CD4-positive, alpha-beta T cell (primary cell): ENCODE measurements around the gene LDLRAD4. TPM values are rescaled to one million over a fixed set of nuclear protein-coding genes. Genes with fewer than 3 reads are reported as not detected.
A peak's percentile ranks its signal among the peaks of the same experiment; 100 is the strongest.

Source experiments
- ATAC-seq: fragments of 200-7000 bp; cut with Tn5 transposase; one replicate; pipeline ENCODE4 v1.10.0; 2022; ENCODE audit warnings: mild to moderate bottlenecking; ENCODE audit not compliant: poor library complexity
- CTCF ChIA-PET: fragments of 350-600 bp; sonication (Branson Sonifier 250); formaldehyde crosslinking; loops from one replicate; lab custom pipeline; 2021; ENCODE audit warnings: antibody characterized with exemption, inconsistent platforms; lab: Charles Lee
- POLR2A ChIA-PET: fragments of 350-600 bp; sonication (Branson Sonifier 250); formaldehyde crosslinking; loops from one replicate; lab custom pipeline; 2021; ENCODE audit warnings: antibody characterized with exemption, inconsistent platforms; lab: Charles Lee
- DNase-seq, 14 experiments: peaks; one replicate each; pipeline ENCODE4 v3.0.0-alpha.2; 2013 to 2020; ENCODE audit warnings: mixed read lengths in 2 of 14
- H3K27ac ChIP-seq, 2 donors: one replicate each; pipeline versions ENCODE4 v1.5.1 to v1.7.0; 2013; ENCODE audit warnings: low read length in 2 of 2, low read depth in 1 of 2, mild to moderate bottlenecking in 1 of 2
- H3K27me3 ChIP-seq, 2 experiments: 1 replicate in 1 of 2; 2 replicates in 1 of 2; pipeline versions ENCODE4 v1.6.1 to v1.7.0; 2013; ENCODE audit warnings: low read length in 2 of 2, control low read depth in 1 of 2, mild to moderate bottlenecking in 1 of 2, moderate library complexity in 1 of 2; ENCODE audit not compliant: insufficient read depth in 2 of 2, control insufficient read depth in 1 of 2
- H3K36me3 ChIP-seq: one replicate; pipeline ENCODE4 v1.6.1; 2013; ENCODE audit warnings: low read length, control low read depth; ENCODE audit not compliant: insufficient read depth
- H3K4me1 ChIP-seq: one replicate; pipeline ENCODE4 v1.6.1; 2013; ENCODE audit warnings: low read length, control low read depth; ENCODE audit not compliant: insufficient read depth
- H3K4me3 ChIP-seq: one replicate; pipeline ENCODE4 v1.5.1; 2013; ENCODE audit warnings: mild to moderate bottlenecking, low read length, moderate library complexity
- H3K9me3 ChIP-seq, 2 experiments: 1 replicate in 1 of 2; 2 replicates in 1 of 2; pipeline versions ENCODE4 v1.6.1 to v1.7.0; 2013; ENCODE audit warnings: low read length in 2 of 2, mild to moderate bottlenecking in 2 of 2, control low read depth in 1 of 2, moderate library complexity in 1 of 2; ENCODE audit not compliant: control insufficient read depth in 1 of 2, insufficient read depth in 1 of 2
- H3K27ac Mint-ChIP-seq: one replicate; pipeline ENCODE4 v1.8.0; 2020; ENCODE audit warnings: mixed read lengths
- H3K27me3 Mint-ChIP-seq: one replicate; pipeline ENCODE4 v1.8.0; 2021; ENCODE audit warnings: mixed read lengths
- H3K36me3 Mint-ChIP-seq: one replicate; pipeline ENCODE4 v1.8.0; 2021; ENCODE audit warnings: low read depth, mixed read lengths
- H3K4me1 Mint-ChIP-seq: one replicate; pipeline ENCODE4 v1.8.0; 2021; ENCODE audit warnings: low read depth, mixed read lengths
- H3K4me3 Mint-ChIP-seq: one replicate; pipeline ENCODE4 v1.8.0; 2020; ENCODE audit warnings: mild to moderate bottlenecking, mixed read lengths
- H3K9me3 Mint-ChIP-seq: one replicate; pipeline ENCODE4 v1.8.0; 2020; ENCODE audit warnings: mixed read lengths
- intact Hi-C, 2 experiments: fragments of 100-400 bp; cut with DNase I in 1 of 2; cut with micrococcal nuclease in 1 of 2; formaldehyde crosslinking; loops; one replicate each; pipeline versions ENCODE4 v1.15.1 to v1.9.0; 2023 to 2025; cut with DNase I, micrococcal nuclease
- total RNA-seq, 174 experiments: library from RNA in 2 of 174; stranded (reverse) in 2 of 174; gene quantifications; one replicate each; pipeline ENCODE4 v1.2.3 and lab custom pipeline; 2021 to 2026
- TF ChIP-seq, protein P1 (sequence below): fragments of 200-600 bp; IDR thresholded peaks from one replicate; pipeline ENCODE4 v1.8.0; 2022; ENCODE audit warnings: antibody characterized with exemption, mild to moderate bottlenecking

LDLRAD4 gene
- total RNA-seq, 2 experiments from 2014 or later: 51.9 to 52.7 TPM

DNA sequence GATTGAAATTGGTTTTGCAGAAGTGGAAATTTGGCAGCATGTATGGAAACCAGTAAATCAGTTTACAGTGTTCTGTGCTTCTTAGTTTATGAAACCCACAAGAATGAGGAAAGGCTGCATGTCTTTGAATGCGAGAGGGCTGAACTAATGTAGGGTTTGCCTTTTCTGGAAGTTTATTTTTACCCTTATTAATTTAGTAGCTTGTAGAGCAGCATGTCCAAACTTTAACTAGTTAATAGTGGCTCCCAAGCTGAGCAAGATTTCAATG, 50.4 kb downstream of the LDLRAD4 start:
- POLR2A ChIA-PET: interaction anchor here (1.6 kb wide), 1 partner anchor 10 kb away, joined by 4 read pairs; no protein-coding TSS in a partner anchor
- Histone ChIP-seq H3K4me3 (no peak overlapping the region), H3K27ac (no peak overlapping the region), H3K4me1 (peaks cover 62% of the 10 kb centered on the region), H3K27me3 (no peaks in the 10 kb centered on the region), H3K9me3 (peaks cover 0 to 10% of the 10 kb centered on the region in 2 experiments), H3K36me3 (no peaks in the 10 kb centered on the region)
- intact Hi-C loops: loop anchor here in 1 of 2 experiments (5.0 kb wide), 1 partner anchor 168 kb away; no protein-coding TSS in a partner anchor
- H3K27me3 Mint-ChIP-seq: no peaks in the 10 kb centered on the region
- TF ChIP-seq, protein P1, sequence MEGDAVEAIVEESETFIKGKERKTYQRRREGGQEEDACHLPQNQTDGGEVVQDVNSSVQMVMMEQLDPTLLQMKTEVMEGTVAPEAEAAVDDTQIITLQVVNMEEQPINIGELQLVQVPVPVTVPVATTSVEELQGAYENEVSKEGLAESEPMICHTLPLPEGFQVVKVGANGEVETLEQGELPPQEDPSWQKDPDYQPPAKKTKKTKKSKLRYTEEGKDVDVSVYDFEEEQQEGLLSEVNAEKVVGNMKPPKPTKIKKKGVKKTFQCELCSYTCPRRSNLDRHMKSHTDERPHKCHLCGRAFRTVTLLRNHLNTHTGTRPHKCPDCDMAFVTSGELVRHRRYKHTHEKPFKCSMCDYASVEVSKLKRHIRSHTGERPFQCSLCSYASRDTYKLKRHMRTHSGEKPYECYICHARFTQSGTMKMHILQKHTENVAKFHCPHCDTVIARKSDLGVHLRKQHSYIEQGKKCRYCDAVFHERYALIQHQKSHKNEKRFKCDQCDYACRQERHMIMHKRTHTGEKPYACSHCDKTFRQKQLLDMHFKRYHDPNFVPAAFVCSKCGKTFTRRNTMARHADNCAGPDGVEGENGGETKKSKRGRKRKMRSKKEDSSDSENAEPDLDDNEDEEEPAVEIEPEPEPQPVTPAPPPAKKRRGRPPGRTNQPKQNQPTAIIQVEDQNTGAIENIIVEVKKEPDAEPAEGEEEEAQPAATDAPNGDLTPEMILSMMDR: no peak
- ATAC-seq (no peak), DNase-seq (no peak)
- CTCF ChIA-PET: interaction anchor here (0.9 kb wide), 1 partner anchor 20 kb away, joined by 3 read pairs; no protein-coding TSS in a partner anchor
- peak overlapping the region; percentile 3 for H3K27ac Mint-ChIP-seq
- no peak overlapping the region for H3K4me3 Mint-ChIP-seq
- H3K9me3 Mint-ChIP-seq: no peaks in the 10 kb centered on the region
- peaks cover 9% of the 10 kb centered on the region for H3K36me3 Mint-ChIP-seq
- peaks cover 79% of the 10 kb centered on the region for H3K4me1 Mint-ChIP-seq

DNA sequence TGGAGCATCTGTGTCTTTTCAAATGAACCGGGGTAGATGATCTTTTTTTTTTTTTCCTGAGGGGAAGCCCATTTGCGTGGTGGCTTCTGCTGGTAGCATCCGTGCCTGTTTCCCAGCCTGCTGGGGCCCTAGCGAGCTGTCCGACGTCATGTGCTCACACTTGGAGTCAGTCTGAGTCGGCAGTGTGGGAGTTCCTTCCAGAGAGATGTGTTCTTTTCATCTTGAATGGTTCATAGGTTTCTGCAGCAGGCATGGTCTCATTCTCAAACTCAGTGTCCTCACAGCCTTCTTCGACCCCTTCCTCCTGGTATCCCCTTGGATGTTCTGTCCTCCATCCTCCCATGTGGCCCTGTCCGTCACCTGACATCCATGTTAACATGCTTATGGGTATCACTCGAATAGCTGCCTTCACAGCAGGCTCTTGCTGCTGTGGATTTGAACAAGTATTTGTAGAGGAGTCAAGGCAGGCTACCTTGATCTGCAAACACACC, 51.0 kb downstream of the LDLRAD4 start:
- H3K27me3 ChIP-seq: no peaks in the 10 kb centered on the region
- H3K4me3 ChIP-seq: no peak overlapping the region
- DNase-seq (peak in 2 of 14 experiments; percentile 51), ATAC-seq (no peak)
- peaks cover 68% of the 10 kb centered on the region for H3K4me1 ChIP-seq
- CTCF ChIA-PET: interaction anchor here (0.9 kb wide), 1 partner anchor 21 kb away, joined by 3 read pairs; no protein-coding TSS in a partner anchor
- TF ChIP-seq, protein P1: no peak
- peaks cover 0 to 10% of the 10 kb centered on the region in 2 experiments for H3K9me3 ChIP-seq
- POLR2A ChIA-PET: interaction anchor here (1.6 kb wide), 1 partner anchor 10 kb away, joined by 4 read pairs; no protein-coding TSS in a partner anchor
- Mint-ChIP-seq H3K27me3 (no peaks in the 10 kb centered on the region), H3K36me3 (peaks cover 9% of the 10 kb centered on the region), H3K4me1 (peaks cover 85% of the 10 kb centered on the region), H3K9me3 (no peaks in the 10 kb centered on the region), H3K4me3 (peak overlapping the region; percentile 44), H3K27ac (peak overlapping the region; percentile 3)
- intact Hi-C loops: loop anchor here (5.0 kb wide), 3 partner anchors 52 to 168 kb away; partner anchors contain the start of gene LDLRAD4 (in 1 of the 2)
- no peaks in the 10 kb centered on the region for H3K36me3 ChIP-seq
- H3K27ac ChIP-seq: no peak overlapping the region

DNA sequence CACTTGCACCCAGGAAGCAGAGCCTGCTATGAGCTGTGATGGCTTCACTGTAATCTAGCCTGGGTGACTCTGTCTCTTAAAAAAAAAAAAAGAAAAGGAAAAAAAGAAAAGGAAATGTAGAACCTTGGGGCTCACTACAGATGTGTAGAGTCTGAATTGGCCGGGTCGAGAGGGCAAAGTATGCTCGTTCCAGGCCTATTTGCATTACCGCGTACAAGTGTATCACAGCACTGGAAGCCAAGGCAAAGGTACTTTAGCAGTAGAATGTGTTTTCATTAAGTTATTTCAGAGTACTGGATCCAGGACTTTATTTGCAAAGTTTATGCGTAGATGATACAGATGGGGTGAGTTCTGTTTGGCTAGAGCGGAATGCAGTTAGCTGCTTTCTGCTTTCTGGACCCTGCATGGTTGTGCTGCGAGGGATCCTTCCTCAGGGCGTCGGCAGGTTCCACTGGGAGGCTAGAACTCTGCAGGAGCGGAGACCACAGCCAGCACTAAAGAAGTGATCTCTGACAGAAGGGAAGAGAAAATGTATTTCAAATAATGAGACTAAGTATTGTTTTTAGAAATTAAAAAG, 51.8 kb downstream of the LDLRAD4 start:
- H3K36me3 Mint-ChIP-seq: peaks cover 9% of the 10 kb centered on the region
- ChIA-PET POLR2A (interaction anchor here (1.6 kb wide), 1 partner anchor 9 kb away, joined by 4 read pairs; no protein-coding TSS in a partner anchor), CTCF (no interaction called here)
- no peak overlapping the region for H3K27ac Mint-ChIP-seq
- Histone ChIP-seq H3K36me3 (no peaks in the 10 kb centered on the region), H3K9me3 (peaks cover 0 to 10% of the 10 kb centered on the region in 2 experiments), H3K4me3 (no peak overlapping the region), H3K27me3 (no peaks in the 10 kb centered on the region), H3K4me1 (peaks cover 62% of the 10 kb centered on the region), H3K27ac (no peak overlapping the region)
- H3K9me3 Mint-ChIP-seq: no peaks in the 10 kb centered on the region
- intact Hi-C loops: loop anchor here in 1 of 2 experiments (5.0 kb wide), 2 partner anchors 53 to 107 kb away; partner anchors contain the start of gene LDLRAD4
- peak overlapping the region; percentile 26 for H3K4me3 Mint-ChIP-seq
- H3K27me3 Mint-ChIP-seq: no peaks in the 10 kb centered on the region
- TF ChIP-seq, protein P1: no peak
- DNase-seq (no peak), ATAC-seq (no peak)
- peaks cover 84% of the 10 kb centered on the region for H3K4me1 Mint-ChIP-seq
